EL (cell line): Measurements from ENCODE around the gene CDCA7L.
"Not testable (repeated sequence)": the region's sequence is repeated elsewhere in the genome, so short reads cannot be mapped to it uniquely, and the experiment has no call there.

Source experiments
- DNase-seq: peaks from one replicate; pipeline ENCODE4 v3.0.0-alpha.2; 2016

CDCA7L gene

GRCh38 chr7:21903020-21903786, 42.5 kb downstream of the CDCA7L start:
- DNase-seq: peak; percentile 13

- peak; percentile 82 for DNase-seq
These were observed 43.5 kb downstream of the CDCA7L start for GRCh38 chr7:21902240-21902639.

- no peak for DNase-seq
These were observed 47.3 kb downstream of the CDCA7L start for GRCh38 chr7:21898265-21898930.

GRCh38 chr7:21893401-21893800, 52.3 kb downstream of the CDCA7L start:
- DNase-seq: no peak

- no peak for DNase-seq
These were observed 54.4 kb downstream of the CDCA7L start for GRCh38 chr7:21891291-21891690.

- DNase-seq: no peak
These were observed 57.9 kb downstream of the CDCA7L start for GRCh38 chr7:21887779-21888178.

GRCh38 chr7:21887353-21887752, 58.3 kb downstream of the CDCA7L start:
- DNase-seq: no peak

GRCh38 chr7:21886396-21886795, 59.3 kb downstream of the CDCA7L start:
- no peak for DNase-seq

- no peak for DNase-seq
These were observed 61.2 kb downstream of the CDCA7L start for GRCh38 chr7:21884496-21884895.

- not testable (repeated sequence) for DNase-seq
These were observed 62.2 kb downstream of the CDCA7L start for GRCh38 chr7:21883501-21883900.

- no peak for DNase-seq
These were observed 62.6 kb downstream of the CDCA7L start for GRCh38 chr7:21883069-21883468.

- peak; percentile 29 for DNase-seq
These were observed 75.8 kb downstream of the CDCA7L start for GRCh38 chr7:21869785-21870402.

GRCh38 chr7:21868576-21868850, 77.2 kb downstream of the CDCA7L start:
- DNase-seq: no peak

- DNase-seq: no peak
These were observed 77.7 kb downstream of the CDCA7L start for GRCh38 chr7:21867816-21868575.

GRCh38 chr7:21867226-21867625, 78.5 kb downstream of the CDCA7L start:
- no peak for DNase-seq

- DNase-seq: no peak
These were observed 79.0 kb downstream of the CDCA7L start for GRCh38 chr7:21866731-21867130.

GRCh38 chr7:21865631-21866204, 80.0 kb downstream of the CDCA7L start:
- peak; percentile 23 for DNase-seq

- DNase-seq: no peak
These were observed 94.1 kb downstream of the CDCA7L start for GRCh38 chr7:21851559-21851967.
